Measurements from ENCODE around the gene TRIM77.
"Not testable (repeated sequence)": the region's sequence is repeated elsewhere in the genome, so short reads cannot be mapped to it uniquely, and the experiment has no call there.

Gene TRIM77
- total RNA-seq = 0 reads per million in 9 experiments

- not testable (repeated sequence) for ATAC-seq (replicated peaks); DNase-seq; H3K27me3 Mint-ChIP-seq; H3K27ac Mint-ChIP-seq; H3K4me3 Mint-ChIP-seq; H3K4me1 Mint-ChIP-seq (ENCODE audit: low read depth in 2 of 2); H3K36me3 Mint-ChIP-seq (ENCODE audit: insufficient read depth)
- peaks cover 7 to 21% of the 10 kb centered on the region in 2 donors for H3K9me3 Mint-ChIP-seq
These were observed at the start of gene TRIM77 for GRCh38 chr11:89709999-89710398. TRIM77 (plus strand) TSS chr11:89710299; CDS start chr11:89710299, 0 bp downstream.

GRCh38 chr11:89667001-89667400 is 43.1 kb upstream of the TRIM77 start:
- no peaks in the 10 kb centered on the region for H3K36me3 Mint-ChIP-seq (ENCODE audit: insufficient read depth)
- peaks cover 4 to 7% of the 10 kb centered on the region in 2 donors for H3K9me3 Mint-ChIP-seq
- H3K4me1 Mint-ChIP-seq (ENCODE audit: low read depth in 2 of 2) = no peaks in the 10 kb centered on the region
- no peak overlapping the region for H3K4me3 Mint-ChIP-seq
- ATAC-seq (replicated peaks) (no peak), DNase-seq (no peak)
- H3K27ac Mint-ChIP-seq = no peak overlapping the region
- no peaks in the 10 kb centered on the region for H3K27me3 Mint-ChIP-seq

GRCh38 chr11:89668158-89668557 is 41.9 kb upstream of the TRIM77 start:
- not testable (repeated sequence) for ATAC-seq (replicated peaks); H3K9me3 Mint-ChIP-seq; H3K4me3 Mint-ChIP-seq; H3K4me1 Mint-ChIP-seq (ENCODE audit: low read depth in 2 of 2); H3K27me3 Mint-ChIP-seq; H3K27ac Mint-ChIP-seq; DNase-seq; H3K36me3 Mint-ChIP-seq (ENCODE audit: insufficient read depth)

GRCh38 chr11:89669586-89669985 is 40.5 kb upstream of the TRIM77 start:
- not testable (repeated sequence) for H3K36me3 Mint-ChIP-seq (ENCODE audit: insufficient read depth); H3K9me3 Mint-ChIP-seq; H3K27ac Mint-ChIP-seq; H3K27me3 Mint-ChIP-seq; ATAC-seq (replicated peaks); DNase-seq; H3K4me1 Mint-ChIP-seq (ENCODE audit: low read depth in 2 of 2); H3K4me3 Mint-ChIP-seq

- not testable (repeated sequence) for H3K27ac Mint-ChIP-seq; H3K4me1 Mint-ChIP-seq (ENCODE audit: low read depth in 2 of 2); H3K9me3 Mint-ChIP-seq; H3K36me3 Mint-ChIP-seq (ENCODE audit: insufficient read depth); DNase-seq; H3K27me3 Mint-ChIP-seq; ATAC-seq (replicated peaks); H3K4me3 Mint-ChIP-seq
These were observed 40.0 kb upstream of the TRIM77 start for GRCh38 chr11:89669993-89670669.

- H3K4me3 Mint-ChIP-seq; H3K4me1 Mint-ChIP-seq (ENCODE audit: low read depth in 2 of 2); H3K27me3 Mint-ChIP-seq; H3K9me3 Mint-ChIP-seq; DNase-seq; ATAC-seq (replicated peaks); H3K27ac Mint-ChIP-seq; H3K36me3 Mint-ChIP-seq (ENCODE audit: insufficient read depth): not testable (repeated sequence)
These were observed 37.6 kb upstream of the TRIM77 start for GRCh38 chr11:89672547-89672946.

- peaks cover 6 to 10% of the 10 kb centered on the region in 2 donors for H3K9me3 Mint-ChIP-seq
- DNase-seq; H3K4me1 Mint-ChIP-seq (ENCODE audit: low read depth in 2 of 2); H3K27ac Mint-ChIP-seq; ATAC-seq (replicated peaks); H3K36me3 Mint-ChIP-seq (ENCODE audit: insufficient read depth); H3K4me3 Mint-ChIP-seq; H3K27me3 Mint-ChIP-seq: not testable (repeated sequence)
These were observed 36.7 kb upstream of the TRIM77 start for GRCh38 chr11:89673380-89673779.

- ATAC-seq (replicated peaks) = not testable (repeated sequence)
These were observed 34.7 kb upstream of the TRIM77 start for GRCh38 chr11:89675383-89675782.

GRCh38 chr11:89675948-89676347 is 34.2 kb upstream of the TRIM77 start:
- not testable (repeated sequence) for ATAC-seq (replicated peaks); DNase-seq; H3K4me1 Mint-ChIP-seq (ENCODE audit: low read depth in 2 of 2); H3K36me3 Mint-ChIP-seq (ENCODE audit: insufficient read depth); H3K27me3 Mint-ChIP-seq; H3K4me3 Mint-ChIP-seq; H3K27ac Mint-ChIP-seq
- H3K9me3 Mint-ChIP-seq = peaks cover 7 to 19% of the 10 kb centered on the region in 2 donors

More at GRCh38 chr11:89675383-89675782, 34.7 kb upstream of the TRIM77 start:
- not testable (repeated sequence) for H3K4me1 Mint-ChIP-seq (ENCODE audit: low read depth in 2 of 2); H3K27me3 Mint-ChIP-seq; DNase-seq; H3K36me3 Mint-ChIP-seq (ENCODE audit: insufficient read depth); H3K27ac Mint-ChIP-seq; H3K4me3 Mint-ChIP-seq
- H3K9me3 Mint-ChIP-seq = peaks cover 7 to 19% of the 10 kb centered on the region in 2 donors

- DNase-seq; H3K4me3 Mint-ChIP-seq; ATAC-seq (replicated peaks); H3K27me3 Mint-ChIP-seq; H3K36me3 Mint-ChIP-seq (ENCODE audit: insufficient read depth); H3K27ac Mint-ChIP-seq; H3K4me1 Mint-ChIP-seq (ENCODE audit: low read depth in 2 of 2): not testable (repeated sequence)
- H3K9me3 Mint-ChIP-seq = peaks cover 13 to 26% of the 10 kb centered on the region in 2 donors
These were observed 3.0 kb upstream of the TRIM77 start for GRCh38 chr11:89707080-89707479.

- DNase-seq; ATAC-seq (replicated peaks); H3K27me3 Mint-ChIP-seq; H3K9me3 Mint-ChIP-seq; H3K4me3 Mint-ChIP-seq; H3K27ac Mint-ChIP-seq; H3K36me3 Mint-ChIP-seq (ENCODE audit: insufficient read depth); H3K4me1 Mint-ChIP-seq (ENCODE audit: low read depth in 2 of 2): not testable (repeated sequence)
These were observed 14.9 kb downstream of the TRIM77 start for GRCh38 chr11:89724866-89725498.

- H3K27me3 Mint-ChIP-seq; H3K4me3 Mint-ChIP-seq; DNase-seq; H3K4me1 Mint-ChIP-seq (ENCODE audit: low read depth in 2 of 2); H3K36me3 Mint-ChIP-seq (ENCODE audit: insufficient read depth); H3K27ac Mint-ChIP-seq; H3K9me3 Mint-ChIP-seq; ATAC-seq (replicated peaks): not testable (repeated sequence)
These were observed 20.1 kb downstream of the TRIM77 start for GRCh38 chr11:89730215-89730614.

- no peaks in the 10 kb centered on the region for H3K27me3 Mint-ChIP-seq
- H3K36me3 Mint-ChIP-seq (ENCODE audit: insufficient read depth) = no peaks in the 10 kb centered on the region
- no peak overlapping the region for H3K27ac Mint-ChIP-seq
- peaks cover 0 to 3% of the 10 kb centered on the region in 2 donors for H3K9me3 Mint-ChIP-seq
- ATAC-seq (replicated peaks) (no peak), DNase-seq (no peak)
- H3K4me1 Mint-ChIP-seq (ENCODE audit: low read depth in 2 of 2) = no peaks in the 10 kb centered on the region
- no peak overlapping the region for H3K4me3 Mint-ChIP-seq
These were observed 26.5 kb downstream of the TRIM77 start for GRCh38 chr11:89736566-89736965.

- no peaks in the 10 kb centered on the region for H3K36me3 Mint-ChIP-seq (ENCODE audit: insufficient read depth)
- H3K27ac Mint-ChIP-seq = no peak overlapping the region
- ATAC-seq (replicated peaks) = no peak
- no peak for DNase-seq
- peaks cover 0 to 3% of the 10 kb centered on the region in 2 donors for H3K9me3 Mint-ChIP-seq
- no peaks in the 10 kb centered on the region for H3K27me3 Mint-ChIP-seq
- H3K4me1 Mint-ChIP-seq (ENCODE audit: low read depth in 2 of 2) = no peaks in the 10 kb centered on the region
- H3K4me3 Mint-ChIP-seq = no peak overlapping the region
These were observed 27.0 kb downstream of the TRIM77 start for GRCh38 chr11:89737116-89737515.
